Measurements from ENCODE around the gene CENPC.
"Not testable (repeated sequence)": the region's sequence is repeated elsewhere in the genome, so short reads cannot be mapped to it uniquely, and the experiment has no call there.

DNA sequence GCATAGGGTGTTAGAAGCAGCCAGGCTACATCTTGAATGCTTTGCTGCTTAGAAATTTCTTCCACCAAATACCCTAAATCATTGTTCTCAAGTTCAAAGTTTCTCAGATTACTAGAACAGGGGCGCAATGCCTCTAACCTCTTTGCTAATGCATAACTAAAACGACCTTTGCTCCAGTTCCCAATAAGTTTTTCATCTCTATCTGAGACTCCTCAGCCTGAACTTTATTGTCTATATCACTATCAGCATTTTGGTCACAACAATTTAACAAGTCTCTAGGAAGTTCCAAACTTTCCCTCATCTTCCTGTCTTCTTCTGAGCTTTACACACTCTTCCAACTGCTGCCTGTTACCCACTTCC is 92.5 kb downstream of the CENPC start:
- TF ChIP-seq, protein P1, sequence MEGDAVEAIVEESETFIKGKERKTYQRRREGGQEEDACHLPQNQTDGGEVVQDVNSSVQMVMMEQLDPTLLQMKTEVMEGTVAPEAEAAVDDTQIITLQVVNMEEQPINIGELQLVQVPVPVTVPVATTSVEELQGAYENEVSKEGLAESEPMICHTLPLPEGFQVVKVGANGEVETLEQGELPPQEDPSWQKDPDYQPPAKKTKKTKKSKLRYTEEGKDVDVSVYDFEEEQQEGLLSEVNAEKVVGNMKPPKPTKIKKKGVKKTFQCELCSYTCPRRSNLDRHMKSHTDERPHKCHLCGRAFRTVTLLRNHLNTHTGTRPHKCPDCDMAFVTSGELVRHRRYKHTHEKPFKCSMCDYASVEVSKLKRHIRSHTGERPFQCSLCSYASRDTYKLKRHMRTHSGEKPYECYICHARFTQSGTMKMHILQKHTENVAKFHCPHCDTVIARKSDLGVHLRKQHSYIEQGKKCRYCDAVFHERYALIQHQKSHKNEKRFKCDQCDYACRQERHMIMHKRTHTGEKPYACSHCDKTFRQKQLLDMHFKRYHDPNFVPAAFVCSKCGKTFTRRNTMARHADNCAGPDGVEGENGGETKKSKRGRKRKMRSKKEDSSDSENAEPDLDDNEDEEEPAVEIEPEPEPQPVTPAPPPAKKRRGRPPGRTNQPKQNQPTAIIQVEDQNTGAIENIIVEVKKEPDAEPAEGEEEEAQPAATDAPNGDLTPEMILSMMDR (conservative IDR thresholded peaks at IDR 0.05 in 1 of 2, IDR thresholded peaks at IDR 0.05 in 1 of 2; ENCODE audit: low read depth in 1 of 2, low read length in 2 of 2): not testable (repeated sequence)
- not testable (repeated sequence) for TF ChIP-seq EZH2 (IDR thresholded peaks at IDR 0.05; ENCODE audit: low read length, missing control alignments)

Measured in fibroblast of lung (primary cell).